CD4-positive, alpha-beta T cell treated with Interleukin-21 for 1 hour (primary cell): ENCODE results near the gene KLK1.
"Not testable (repeated sequence)": the region's sequence is repeated elsewhere in the genome, so short reads cannot be mapped to it uniquely, and the experiment has no call there.

Source experiments
- DNase-seq: peaks from one replicate; pipeline ENCODE4 v3.0.0-alpha.2; 2020

KLK1 gene

DNA sequence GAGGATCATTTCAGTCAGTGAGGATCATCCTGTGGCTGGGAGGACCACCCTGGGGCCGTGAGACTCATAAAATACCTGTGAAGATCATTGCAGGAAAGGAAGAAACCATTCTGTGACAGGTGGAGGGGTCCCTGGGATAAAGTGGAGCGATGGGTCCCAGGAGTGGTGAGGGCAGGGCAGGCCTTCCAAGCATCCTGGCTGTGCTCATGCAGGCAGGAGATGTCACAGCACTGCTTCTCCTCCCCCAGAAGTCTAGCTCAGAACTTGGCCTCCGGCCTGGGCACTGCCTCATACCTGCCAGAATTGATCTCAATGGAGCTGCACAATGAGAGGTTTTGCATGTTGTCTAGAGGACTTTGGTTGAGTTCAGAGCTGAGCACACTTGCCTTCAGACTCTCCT lies 11.1 kb downstream of the KLK1 start:
- no peak for DNase-seq

DNA sequence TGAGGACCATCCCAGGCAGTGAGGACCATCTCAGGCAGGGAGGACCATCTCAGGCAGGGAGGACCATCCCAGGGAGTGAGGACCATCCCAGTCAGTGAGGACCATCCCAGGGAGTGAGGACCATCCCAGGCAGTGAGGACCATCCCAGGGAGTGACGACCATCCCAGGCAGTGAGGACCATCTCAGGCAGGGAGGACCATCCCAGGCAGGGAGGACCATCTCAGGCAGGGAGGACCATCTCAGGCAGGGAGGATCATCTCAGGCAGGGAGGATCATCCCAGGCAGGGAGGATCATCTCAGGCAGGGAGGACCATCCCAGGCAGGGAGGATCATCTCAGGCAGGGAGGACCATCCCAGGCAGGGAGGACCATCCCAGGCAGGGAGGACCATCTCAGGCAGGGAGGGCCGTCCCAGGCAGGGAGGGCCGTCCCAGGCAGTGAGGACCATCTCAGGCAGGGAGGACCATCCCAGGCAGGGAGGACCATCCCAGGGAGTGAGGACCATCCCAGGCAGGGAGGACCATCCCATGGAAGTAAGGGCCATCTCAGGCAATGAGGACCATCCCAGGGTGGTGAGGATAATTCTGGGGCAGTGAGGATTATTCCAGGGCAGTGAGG lies 11.9 kb downstream of the KLK1 start:
- DNase-seq = not testable (repeated sequence)

DNA sequence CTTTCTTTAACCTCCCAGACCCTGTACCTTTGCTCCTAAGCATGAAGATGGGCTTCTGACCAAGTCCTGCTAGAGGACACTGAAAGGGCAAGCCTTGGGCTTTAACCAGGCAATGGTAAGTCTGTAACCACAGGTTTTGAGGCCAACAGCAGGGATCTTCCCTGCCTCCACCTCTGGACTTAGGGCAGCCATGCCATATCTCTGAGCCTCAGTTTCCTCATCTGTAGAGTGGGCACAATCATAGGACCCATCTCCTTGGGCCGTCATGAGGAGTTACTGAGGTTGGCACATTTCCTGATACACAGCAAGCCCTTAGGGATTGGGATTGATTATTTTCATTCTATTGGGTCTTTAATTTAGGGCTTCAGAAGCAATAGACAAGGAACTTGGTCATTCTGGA lies 14.7 kb downstream of the KLK1 start:
- no peak for DNase-seq

DNA sequence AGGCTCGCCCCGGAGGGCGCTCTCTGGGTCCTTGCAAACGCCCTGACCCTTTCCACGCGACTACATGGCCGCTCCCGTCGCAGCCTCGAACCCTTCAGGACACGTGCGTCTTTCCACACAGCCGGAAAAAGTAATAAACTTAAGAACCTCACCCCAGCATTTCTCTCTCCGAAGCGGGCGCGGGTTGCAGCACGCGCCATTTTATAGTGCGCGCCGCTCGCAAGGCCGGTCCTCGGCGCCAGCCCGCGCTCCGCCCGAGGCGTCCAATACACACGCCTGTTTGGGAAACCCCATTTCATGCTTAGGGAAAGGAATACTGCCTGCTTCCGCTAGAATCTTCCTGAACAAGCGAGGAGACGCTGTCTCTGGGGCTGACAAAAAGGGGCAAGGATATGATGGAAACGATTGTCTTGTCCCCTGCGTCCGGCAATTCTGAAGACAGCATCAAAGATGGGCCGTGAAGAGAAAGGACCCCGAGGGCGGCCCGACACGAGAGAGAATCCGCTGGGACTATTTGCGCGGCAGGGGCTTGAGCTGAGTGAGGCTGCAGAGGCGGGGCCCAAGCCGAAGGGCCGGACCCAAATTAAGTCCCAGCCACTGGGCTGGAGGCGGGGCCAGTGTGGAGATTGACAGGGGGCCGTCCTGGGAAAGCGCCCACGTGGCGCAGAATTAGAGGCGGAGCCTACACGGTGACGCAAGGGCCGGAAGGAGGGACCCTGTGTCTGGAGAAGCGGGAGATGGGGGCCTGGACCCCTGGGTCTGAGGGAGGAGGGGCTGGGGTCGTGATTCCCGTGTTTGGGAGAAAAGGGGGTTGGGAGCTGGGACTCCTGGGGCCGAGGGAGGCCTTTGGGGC lies 18.9 kb downstream of the KLK1 start:
- DNase-seq = peak; percentile 99

DNA sequence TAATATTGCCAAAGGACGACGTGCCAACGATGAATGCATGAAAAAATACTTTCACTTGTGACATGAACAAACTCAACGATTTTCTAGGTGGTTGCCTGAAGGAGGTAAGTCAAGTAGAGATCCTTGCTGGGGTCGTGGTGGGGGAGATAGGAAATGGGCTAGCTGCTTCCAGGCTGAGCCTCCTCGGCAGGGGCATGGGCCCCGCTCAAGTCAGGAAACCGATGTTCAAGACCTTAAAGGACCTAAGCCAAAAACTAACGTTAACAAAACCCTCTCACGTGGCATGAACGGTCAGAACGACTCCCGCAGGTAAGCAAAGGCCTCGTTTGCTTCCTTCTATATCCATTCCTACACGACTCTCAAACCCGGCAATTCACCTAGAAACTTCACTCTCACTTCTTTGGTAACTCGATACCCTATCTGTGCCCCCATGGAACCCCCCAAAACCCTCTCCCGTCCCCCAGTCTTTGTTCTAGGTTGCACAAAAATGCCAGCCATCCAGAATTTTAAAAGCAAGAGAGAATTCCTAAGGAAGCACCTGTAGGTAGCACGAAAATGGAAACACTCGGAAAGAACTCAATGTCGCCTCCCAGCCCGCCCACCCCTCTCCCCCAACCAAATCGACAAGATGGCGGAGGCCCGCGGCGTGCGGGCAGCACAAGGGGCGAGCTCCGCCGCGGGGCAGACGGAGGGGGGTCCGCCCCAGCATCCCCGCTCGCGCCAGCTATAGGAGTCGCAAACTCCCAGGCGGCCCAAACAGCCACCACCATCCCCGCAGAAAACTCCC lies 19.8 kb downstream of the KLK1 start:
- DNase-seq = no peak

DNA sequence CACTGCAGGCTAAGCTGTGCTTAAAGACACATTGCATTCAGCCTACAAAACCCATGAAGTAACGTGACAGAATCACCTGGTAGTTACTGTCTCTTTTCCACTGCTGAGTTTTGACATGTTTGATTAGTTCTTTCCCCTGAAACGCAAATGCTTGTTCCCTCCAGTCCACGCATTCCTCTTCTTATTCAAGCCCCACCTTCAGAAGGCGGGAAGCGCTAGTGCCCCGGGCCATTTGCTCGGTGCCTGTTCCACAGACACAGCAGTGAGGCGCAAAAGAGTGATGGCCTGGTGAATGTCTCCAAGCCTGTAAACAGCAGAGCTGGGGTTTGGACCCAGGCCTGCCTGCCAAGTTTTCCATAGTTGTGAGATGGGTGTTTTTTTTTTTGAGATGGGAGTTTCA lies 22.5 kb downstream of the KLK1 start:
- no peak for DNase-seq

DNA sequence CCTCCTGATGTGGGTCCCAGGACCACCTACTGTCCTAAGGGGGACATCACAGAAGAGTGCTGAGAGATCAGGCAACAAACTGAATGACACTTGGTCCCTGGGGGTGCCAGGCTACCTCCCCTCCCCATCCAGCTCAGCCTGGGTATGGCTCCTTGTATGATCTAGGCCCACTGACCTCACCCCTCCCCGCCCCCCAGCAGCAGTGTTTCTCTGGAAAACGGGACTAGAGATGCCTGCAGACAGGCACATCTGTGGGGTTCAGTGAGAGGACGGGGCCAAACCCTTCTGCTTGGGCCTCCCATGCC lies 24.1 kb downstream of the KLK1 start:
- no peak for DNase-seq

DNA sequence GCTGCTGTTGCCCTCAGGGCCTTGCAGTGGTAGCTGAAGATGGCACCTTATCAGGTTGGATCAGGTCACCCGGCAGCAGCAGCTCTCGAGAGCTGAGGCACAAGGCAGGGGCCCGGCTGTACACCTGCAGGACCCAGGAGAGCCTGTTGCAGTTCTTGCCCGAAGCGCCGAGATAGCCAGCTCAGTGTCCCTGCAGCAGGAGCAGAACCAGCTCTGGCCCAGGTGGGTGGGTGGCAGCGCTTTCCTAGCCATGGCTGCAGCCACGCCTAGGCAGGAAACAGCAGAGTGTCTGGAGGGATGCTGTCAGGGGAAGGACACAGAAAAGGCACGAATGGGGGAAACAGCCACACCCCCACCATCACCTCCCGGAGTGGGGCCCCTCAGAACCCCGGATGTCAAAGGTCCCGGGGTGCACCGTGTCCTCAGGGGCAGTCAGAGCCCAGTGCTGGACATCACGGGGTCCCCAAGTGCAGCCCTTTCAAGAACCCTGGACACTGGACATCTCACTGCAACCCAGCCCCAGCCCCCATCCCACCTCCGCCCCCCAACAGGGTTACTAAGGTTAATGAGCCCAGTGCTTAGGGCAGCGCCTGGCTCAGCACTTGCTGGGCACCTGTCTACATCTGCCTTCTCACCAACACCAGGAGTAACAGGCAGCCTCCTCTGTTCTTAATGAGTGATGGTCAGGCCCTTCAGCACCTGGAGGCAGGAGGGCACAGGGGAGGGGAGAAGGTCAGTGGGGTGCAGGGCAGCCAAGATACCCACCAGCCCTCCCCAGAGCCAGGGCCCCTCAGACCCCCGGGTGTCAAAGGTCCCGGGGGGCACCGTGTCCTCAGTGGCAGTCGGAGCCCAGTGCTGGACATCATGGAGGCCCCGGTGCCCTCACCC lies 24.7 kb downstream of the KLK1 start:
- no peak for DNase-seq

DNA sequence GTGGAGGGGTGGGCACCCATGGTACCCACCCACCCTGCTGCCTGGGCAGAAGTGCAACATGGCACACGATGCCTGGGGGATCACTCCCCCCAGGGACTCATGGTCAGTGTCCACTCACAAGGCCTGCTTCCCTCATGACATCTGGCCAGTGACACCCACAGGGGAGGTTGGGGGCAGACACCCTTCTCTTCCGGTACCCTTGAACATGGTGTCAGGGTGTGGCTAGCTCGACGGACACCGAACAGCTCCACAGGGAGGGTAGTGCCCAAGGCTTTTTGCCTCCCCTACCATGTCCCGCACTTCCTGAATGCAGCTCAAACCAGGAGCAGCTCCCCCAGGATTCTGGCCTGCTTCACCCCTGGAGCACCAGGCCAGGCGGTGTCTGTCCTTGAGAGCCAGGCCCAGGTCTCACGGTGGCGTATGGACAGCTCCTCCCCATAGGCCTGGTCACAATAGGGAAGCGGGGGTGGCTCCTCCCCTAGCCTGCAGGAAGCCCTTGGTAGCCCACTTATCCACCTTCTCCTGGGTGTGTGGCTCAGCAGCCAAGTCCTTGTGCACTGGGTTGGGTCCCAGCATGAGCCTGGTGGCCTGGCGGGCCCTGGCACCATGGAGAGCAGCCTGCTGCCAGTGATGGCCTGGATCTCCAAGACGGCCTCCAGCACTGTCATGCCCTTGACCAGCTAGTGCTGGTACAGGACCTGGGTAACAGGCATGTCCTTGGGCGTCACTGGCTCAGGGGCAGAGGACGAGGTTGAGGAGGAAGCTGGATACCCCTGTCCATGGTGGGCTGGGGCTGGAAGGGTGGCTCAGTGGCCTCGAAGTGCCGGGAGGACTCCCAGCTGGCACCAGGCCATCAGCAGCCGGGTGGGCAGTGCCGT lies 25.6 kb downstream of the KLK1 start:
- DNase-seq = no peak

DNA sequence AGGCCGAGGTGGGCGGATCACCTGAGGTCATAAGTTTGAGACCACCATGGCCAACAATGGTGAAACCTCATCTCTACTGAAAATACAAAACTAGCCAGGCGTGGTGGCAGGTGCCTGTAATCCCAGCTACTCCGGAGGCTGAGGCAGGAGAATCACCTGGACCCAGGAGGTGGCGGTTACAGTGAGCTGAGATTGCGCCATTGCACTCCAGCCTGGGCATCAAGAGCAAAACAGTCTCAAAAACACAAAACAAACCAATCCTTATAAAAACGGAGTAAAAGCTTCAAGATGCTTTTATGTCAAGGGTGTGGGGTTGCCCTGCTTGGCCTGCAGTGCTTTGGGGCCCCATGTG lies 26.2 kb downstream of the KLK1 start:
- no peak for DNase-seq

DNA sequence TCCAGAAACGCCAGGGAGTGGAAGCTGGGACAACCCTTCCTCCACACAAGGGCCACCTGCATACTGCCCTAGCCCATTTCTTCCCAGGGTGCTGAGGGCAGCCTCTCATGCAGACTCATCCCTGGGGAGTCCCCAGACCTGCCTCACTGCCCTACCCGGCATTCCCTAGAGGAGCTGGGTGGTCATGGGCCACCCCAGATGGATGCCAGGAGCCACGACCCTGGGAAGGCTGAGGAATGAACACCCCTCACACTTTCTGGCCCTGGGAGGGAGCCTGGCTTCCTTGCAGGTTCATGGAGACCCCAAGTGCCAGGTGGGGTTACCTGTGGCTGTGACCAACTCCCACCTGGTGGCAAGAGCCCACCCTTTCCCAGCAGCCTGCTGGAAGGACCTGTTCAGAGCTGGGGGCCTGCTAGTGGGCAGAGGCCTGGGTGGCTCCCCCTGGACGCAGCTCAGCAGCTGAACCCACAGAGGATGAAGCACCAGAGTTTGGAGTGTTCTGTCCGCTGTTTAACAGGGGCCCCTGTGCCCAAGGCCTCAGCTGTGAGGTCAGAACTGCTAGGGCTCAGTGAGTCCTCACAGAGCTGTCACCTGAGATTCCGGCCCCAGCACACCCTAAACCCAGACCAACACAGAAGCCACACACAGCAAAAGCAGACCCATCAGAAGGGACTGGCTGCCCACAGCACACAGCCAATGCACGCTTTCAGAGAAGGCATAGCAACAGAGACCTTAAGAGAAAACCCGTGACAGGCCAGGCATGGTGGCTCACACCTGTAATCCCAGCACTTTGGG lies 26.8 kb downstream of the KLK1 start:
- no peak for DNase-seq

DNA sequence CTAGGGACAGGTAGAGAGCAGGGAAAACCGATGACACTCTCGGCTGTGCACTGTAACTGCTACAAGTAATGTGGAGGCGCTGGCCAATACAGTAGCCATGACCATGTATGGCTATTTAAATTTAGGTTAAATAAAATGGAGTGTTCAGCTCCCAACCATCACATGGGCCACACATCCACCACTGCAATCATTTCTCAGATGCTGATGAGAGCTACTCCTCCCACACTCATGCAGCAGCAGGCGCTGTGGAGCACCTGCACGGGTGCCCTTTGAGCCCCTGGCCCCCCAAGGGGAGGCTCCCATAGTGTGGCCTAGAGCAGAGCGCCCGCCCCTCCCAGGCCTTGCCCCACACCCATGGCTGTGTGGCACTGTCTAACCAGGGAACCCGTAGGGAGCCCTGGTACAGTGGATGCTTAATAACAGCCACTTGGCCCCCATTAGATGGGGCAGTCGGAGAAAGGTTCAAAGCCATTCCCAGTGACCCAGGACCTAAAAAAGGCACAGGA lies 27.4 kb downstream of the KLK1 start:
- no peak for DNase-seq

DNA sequence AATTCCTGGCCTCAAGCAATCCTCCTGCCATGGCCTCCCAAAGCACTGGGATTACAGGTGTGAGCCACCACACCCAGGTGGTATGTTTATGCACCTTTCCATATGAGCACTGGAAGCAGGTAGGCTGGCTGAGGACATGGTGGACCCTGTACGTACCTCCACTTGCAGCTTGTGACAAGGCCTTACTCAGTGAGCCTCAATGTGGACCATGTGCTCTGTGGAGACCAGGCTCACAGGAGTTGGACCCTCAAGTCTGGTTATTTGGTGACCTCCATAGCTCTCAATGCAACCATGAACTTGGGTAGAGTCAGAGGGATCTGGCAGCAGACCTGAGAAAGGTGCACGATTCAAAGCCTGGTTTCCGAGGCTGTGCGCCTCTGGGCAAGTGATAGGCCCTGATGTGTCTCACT lies 27.9 kb downstream of the KLK1 start:
- DNase-seq = no peak

DNA sequence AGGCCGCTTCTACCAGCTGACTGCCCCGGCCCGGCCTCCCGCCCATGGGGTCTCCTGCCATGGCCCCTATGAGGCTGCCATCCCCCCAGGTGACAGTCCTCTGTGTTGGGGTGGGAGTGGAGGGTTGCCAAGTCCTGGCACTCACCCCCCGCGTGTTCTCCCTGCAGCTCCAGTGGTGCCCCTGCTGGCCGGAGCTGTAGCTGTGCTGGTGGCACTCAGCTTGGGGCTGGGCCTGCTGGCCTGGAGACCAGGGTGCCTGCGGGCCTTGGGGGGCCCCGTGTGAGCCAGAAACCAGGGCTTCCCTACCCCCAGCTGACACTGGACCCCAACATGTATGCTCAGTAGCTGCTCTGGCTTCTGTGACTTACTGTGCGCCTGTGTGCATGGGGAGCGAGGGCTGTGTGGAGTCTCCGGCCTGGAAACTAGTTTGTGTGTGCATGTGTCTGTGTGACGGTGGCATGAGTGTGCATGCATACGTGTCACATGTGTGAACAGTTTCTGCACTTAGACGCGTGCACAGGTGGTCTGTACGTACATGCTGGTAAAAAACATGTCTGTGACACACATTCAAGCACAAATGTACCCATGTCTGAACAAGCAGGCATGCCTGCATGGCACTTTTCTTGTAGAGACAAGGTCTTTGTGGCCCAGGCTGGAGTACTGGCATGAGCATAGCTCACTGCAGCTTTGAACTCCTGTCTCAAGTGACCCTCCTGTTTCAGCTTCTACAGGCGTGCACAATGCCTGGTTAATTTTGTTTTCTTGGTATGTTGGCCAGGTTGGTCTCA lies 28.5 kb downstream of the KLK1 start:
- no peak for DNase-seq

DNA sequence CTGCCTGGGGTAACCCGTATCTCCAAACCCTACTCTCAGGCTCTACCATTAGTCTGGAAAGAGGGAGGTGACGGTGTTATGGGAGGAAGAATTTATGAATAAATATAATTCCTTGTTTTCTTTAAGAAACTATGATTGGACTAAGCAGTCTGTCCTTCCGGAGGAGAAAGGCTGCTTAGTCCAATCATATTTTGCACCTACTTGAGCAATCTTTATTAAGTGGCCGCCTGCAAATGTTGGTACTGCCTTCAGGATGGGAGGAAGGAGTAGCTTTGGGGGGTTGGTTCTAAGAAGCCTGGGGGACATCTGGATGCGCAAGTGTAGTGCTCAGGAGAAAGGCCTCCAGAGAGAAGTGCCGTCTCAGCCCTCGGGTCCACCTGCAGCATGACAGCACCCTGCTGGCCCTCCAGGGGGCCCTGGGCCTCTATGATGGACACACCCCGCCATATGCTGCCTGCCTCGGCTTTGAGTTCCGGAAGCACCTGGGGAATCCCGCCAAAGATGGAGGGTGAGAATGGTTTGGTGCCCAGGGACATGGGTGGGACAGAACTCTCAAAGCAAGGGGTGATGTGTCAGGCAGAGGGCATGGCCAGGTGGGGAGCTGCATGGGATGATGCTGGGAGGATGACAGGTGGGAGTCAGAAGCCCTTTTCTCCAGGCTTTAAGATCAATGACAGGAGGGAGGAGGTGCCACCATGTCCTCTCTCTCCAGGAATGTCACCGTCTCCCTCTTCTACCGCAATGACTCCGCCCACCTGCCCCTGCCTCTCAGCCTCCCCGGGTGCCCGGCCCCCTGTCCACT lies 29.3 kb downstream of the KLK1 start:
- DNase-seq = no peak

DNA sequence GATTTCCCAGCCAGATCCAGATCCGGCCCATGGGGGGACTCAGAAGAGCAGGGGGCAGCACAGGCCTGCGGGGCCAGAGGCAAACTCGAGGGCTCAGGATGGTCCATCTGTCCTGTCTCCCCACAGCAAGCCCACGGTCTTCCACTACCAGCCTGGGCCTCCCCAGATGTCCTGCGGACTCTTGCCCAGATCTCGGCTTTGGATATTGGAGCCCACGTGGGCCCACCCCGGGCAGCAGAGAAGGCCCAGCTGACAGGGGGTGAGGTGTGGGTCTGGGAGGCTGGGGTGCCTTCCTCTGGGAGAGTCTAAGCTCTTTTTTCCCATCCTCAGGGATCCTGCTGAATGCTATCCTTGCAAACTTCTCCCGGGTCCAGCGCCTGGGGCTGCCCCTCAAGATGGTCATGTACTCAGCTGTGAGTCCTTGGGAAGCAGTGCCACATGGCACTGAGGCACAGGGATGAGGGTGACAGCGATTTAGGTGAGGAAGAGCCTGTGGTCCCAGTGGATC lies 30.0 kb downstream of the KLK1 start:
- DNase-seq = no peak

DNA sequence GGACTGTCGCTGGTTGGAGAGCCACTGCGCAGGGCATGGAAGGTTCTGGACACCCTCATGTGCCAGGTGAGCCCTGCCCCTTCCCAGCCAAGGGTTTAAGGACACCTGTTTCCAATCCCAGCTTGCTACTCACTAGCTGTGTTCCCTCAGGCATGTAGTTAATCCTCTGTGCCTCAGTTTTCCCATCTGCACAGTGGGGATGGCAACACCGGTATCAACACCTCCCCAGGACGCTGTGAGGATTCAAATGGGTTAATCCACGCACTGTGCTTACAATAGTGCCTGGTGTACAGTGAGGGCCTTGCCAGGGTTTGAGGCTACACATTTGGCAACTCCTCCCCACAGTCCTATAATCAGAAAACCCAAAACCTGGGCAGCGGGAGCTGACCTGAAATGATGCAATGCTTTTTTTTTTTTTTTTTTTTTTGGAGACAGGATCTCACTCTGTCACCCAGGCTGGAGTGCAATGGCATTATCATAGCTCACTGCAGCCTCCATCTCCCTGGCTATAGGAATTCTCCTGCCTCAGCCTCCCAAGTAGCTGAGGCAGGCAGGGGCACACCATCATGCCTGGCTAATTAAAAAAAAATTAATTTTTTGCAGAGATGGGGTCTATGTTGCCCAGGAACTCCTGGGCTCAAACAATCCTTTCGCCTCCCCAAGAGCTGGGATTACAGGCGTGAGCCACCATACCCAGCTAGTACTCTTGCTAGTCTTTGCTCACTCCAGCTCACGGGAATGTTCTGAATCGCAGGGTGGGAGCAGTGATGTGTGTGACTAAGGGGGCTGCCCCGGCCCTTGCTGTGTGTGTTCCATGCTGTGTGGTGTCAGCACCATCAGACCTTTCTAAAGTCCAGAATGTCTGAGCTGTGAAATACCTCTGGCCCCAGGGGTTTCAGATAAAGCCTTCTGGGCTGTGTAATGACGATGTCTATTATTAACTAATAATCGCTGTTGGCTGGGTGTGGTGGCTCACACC lies 31.0 kb downstream of the KLK1 start:
- DNase-seq = no peak
